Measurements from ENCODE around the gene MEGF6.
"Not testable (repeated sequence)": the region's sequence is repeated elsewhere in the genome, so short reads cannot be mapped to it uniquely, and the experiment has no call there.

Gene MEGF6

GRCh38 chr1:3584915-3585314 is 26.4 kb downstream of the MEGF6 start:
- DNase-seq (ENCODE audit: extremely low spot score): no peak
- POLR2A ChIA-PET: no interaction called here
- TF ChIP-seq CTCF (IDR thresholded peaks at IDR 0.05; ENCODE audit: control extremely low read depth, extremely low read depth, low read depth, missing control alignments): no peak
- CTCF ChIA-PET: no interaction called here

DNA sequence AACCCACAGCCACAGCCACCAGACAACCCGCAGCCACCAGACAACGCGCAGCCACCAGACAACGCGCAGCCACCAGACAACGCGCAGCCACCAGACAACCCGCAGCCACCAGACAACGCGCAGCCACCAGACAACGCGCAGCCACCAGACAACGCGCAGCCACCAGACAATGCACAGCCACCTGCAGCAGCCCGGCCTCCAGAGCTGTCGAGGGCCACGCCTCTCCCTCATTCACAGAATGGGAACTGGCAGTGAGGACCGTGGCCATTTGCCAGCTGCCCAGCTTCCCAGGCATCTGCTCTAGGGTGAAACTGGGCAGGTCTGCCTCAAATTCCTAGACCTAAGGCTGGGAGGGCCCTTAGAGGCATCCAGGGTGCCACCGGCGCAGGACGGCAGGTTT is 27.6 kb downstream of the MEGF6 start:
- CTCF ChIA-PET; POLR2A ChIA-PET; DNase-seq (ENCODE audit: extremely low spot score): not testable (repeated sequence)

DNA sequence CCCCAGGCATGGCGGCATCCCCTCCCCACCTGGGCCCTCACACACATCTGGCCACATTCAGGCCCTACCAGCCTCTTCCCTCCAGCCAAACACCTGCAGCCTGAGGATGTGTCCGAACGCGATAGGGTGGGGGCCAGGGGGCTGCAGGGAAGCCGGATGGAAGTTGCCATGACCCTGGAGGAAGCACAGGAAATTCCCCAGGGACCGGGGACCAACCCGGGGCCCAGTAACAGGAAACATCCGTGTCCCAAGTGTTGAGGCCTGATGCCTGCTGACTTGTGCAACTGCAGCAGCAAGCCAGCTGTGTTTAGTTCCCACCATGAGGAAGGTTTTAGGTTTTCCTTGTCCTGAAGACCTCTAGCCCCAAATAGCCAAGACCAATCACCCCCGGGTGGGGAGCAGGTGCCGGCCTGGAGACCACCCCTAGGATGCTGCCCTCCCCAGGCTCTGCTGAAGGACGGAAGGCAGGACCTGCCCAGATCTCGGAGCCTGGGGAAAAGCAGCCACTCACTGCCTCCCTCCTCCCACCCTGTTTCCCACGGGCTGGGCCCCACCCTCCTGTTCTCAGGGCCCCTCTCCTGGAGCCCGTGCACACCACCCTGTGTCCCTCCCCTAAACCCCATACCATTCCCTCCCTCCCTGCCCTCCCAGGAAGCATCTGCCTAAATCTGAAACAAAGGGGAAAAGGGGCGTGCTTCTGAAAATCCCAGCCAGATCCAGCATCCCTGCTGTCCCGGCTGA is 29.8 kb downstream of the MEGF6 start:
- ChIA-PET CTCF (interaction anchor here (1.0 kb wide), 1 partner anchor 13 kb away, joined by 3 read pairs; no protein-coding TSS in a partner anchor), POLR2A (no interaction called here)
- TF ChIP-seq CTCF (IDR thresholded peaks at IDR 0.05; ENCODE audit: control extremely low read depth, extremely low read depth, low read depth, missing control alignments): no peak
- no peak for DNase-seq (ENCODE audit: extremely low spot score)

GRCh38 chr1:3580231-3580630 is 31.1 kb downstream of the MEGF6 start:
- ChIA-PET POLR2A (no interaction called here), CTCF (no interaction called here)
- DNase-seq (ENCODE audit: extremely low spot score): no peak
- no peak for TF ChIP-seq CTCF (IDR thresholded peaks at IDR 0.05; ENCODE audit: control extremely low read depth, extremely low read depth, low read depth, missing control alignments)

DNA sequence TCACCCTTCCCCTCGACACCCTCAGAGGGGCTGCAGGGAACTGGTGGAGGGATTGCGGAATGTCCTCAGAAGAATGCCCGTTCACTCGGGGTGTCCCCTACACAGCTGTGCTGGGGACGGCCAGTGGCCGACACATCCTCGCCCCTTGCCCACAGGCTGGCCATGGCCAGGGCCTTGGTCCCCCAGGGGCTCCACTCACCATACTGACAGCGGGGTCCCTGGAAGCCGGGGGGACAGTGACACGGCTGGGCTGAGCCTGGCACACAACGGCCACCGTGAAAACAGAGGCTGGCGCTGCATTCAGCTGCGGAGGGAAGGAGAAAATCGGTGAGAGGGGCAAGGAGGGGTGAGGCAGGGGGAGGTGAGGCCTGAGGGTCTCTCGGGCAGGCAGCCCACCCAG is 31.7 kb downstream of the MEGF6 start:
- ChIA-PET CTCF (interaction anchor here (1.4 kb wide), 1 partner anchor 15 kb away, joined by 3 read pairs; no protein-coding TSS in a partner anchor), POLR2A (no interaction called here)
- TF ChIP-seq CTCF (IDR thresholded peaks at IDR 0.05; ENCODE audit: control extremely low read depth, extremely low read depth, low read depth, missing control alignments): no peak
- DNase-seq (ENCODE audit: extremely low spot score): no peak

DNA sequence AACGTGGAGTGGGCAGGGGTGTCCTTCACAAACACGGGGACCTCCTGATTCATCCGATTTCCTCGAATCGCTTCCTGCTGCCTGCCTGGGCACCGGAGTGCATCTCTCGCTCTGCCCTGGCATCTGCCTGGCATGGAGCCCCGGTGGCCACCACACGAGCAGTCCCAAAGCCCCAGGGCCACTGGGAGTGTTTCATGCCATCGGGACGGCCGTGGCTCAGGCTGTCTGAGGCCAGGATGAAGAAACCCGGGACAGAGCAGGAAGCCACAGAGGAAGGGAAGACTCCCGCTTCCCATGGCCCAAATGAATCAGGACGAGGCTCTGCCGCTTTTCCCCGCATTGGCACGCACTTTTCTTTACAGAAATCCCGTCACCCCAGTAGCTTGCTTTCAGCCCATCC is 32.4 kb downstream of the MEGF6 start:
- CTCF ChIA-PET: interaction anchor here (1.4 kb wide), 1 partner anchor 14 kb away, joined by 3 read pairs; no protein-coding TSS in a partner anchor
- POLR2A ChIA-PET: no interaction called here
- DNase-seq (ENCODE audit: extremely low spot score): no peak
- TF ChIP-seq CTCF (IDR thresholded peaks at IDR 0.05; ENCODE audit: control extremely low read depth, extremely low read depth, low read depth, missing control alignments): no peak

GRCh38 chr1:3578433-3578805 is 32.9 kb downstream of the MEGF6 start:
- CTCF ChIA-PET: interaction anchor here (1.4 to 2.0 kb wide), 2 partner anchors 13 to 42 kb away, joined by 3 to 8 read pairs; no protein-coding TSS in a partner anchor
- TF ChIP-seq CTCF (IDR thresholded peaks at IDR 0.05; ENCODE audit: control extremely low read depth, extremely low read depth, low read depth, missing control alignments): no peak
- no peak for DNase-seq (ENCODE audit: extremely low spot score)
- POLR2A ChIA-PET: no interaction called here
